ENCODE measurements around the gene NUBP2.

Gene NUBP2

GRCh38 chr16:1772908-1773702 lies 9.7 kb upstream of the NUBP2 start, which contains the start of gene MRPS34:
Gene MRPS34, minus strand, starts transcription at chr16:1773134. Its CDS starts 15 bp downstream, at chr16:1773119.
- peak; percentile 74 to 88 for DNase-seq

- peak; percentile 8 to 36 for DNase-seq
These were observed 8.9 kb upstream of the NUBP2 start for GRCh38 chr16:1773703-1774447.

- DNase-seq: no peak
These were observed 8.3 kb upstream of the NUBP2 start for GRCh38 chr16:1774448-1774780.

GRCh38 chr16:1775006-1775845 lies 7.5 kb upstream of the NUBP2 start:
- DNase-seq: no peak

GRCh38 chr16:1775846-1776671 lies 6.7 kb upstream of the NUBP2 start:
- DNase-seq: no peak

- no peak for DNase-seq
These were observed 6.1 kb upstream of the NUBP2 start for GRCh38 chr16:1776672-1776955.

- DNase-seq: no peak
These were observed 5.8 kb upstream of the NUBP2 start for GRCh38 chr16:1776991-1777374.

GRCh38 chr16:1777375-1778199 lies 5.2 kb upstream of the NUBP2 start:
- DNase-seq: no peak

GRCh38 chr16:1778200-1779179 lies 4.3 kb upstream of the NUBP2 start:
- DNase-seq: no peak

- DNase-seq: no peak
These were observed 3.5 kb upstream of the NUBP2 start for GRCh38 chr16:1779234-1779701.

GRCh38 chr16:1779741-1780676 lies 2.8 kb upstream of the NUBP2 start:
- DNase-seq: no peak

GRCh38 chr16:1780677-1781072 lies 2.1 kb upstream of the NUBP2 start:
- DNase-seq: no peak

GRCh38 chr16:1781254-1781653 lies 1.5 kb upstream of the NUBP2 start:
- no peak for DNase-seq

- DNase-seq: peak; percentile 14 to 20
These were observed 877 bp upstream of the NUBP2 start for GRCh38 chr16:1781758-1782407.

- DNase-seq: no peak
These were observed 2.5 kb downstream of the NUBP2 start for GRCh38 chr16:1784977-1785845.

- no peak for DNase-seq
These were observed 3.0 kb downstream of the NUBP2 start for GRCh38 chr16:1785846-1786170.

GRCh38 chr16:1786242-1787055 lies 3.7 kb downstream of the NUBP2 start:
- DNase-seq: no peak

All from inflammatory macrophage treated with lipopolysaccharide for 1 hour (primary cell).